Bone marrow (tissue), 2 donors: ENCODE data around the gene TEX261.
"Not testable (repeated sequence)": the region's sequence is repeated elsewhere in the genome, so short reads cannot be mapped to it uniquely, and the experiment has no call there.

Experiments
- DNase-seq, 2 donors: peaks; one replicate each; lab custom pipeline; 2025; lab: John Stamatoyannopoulos, UW

Gene TEX261

DNA sequence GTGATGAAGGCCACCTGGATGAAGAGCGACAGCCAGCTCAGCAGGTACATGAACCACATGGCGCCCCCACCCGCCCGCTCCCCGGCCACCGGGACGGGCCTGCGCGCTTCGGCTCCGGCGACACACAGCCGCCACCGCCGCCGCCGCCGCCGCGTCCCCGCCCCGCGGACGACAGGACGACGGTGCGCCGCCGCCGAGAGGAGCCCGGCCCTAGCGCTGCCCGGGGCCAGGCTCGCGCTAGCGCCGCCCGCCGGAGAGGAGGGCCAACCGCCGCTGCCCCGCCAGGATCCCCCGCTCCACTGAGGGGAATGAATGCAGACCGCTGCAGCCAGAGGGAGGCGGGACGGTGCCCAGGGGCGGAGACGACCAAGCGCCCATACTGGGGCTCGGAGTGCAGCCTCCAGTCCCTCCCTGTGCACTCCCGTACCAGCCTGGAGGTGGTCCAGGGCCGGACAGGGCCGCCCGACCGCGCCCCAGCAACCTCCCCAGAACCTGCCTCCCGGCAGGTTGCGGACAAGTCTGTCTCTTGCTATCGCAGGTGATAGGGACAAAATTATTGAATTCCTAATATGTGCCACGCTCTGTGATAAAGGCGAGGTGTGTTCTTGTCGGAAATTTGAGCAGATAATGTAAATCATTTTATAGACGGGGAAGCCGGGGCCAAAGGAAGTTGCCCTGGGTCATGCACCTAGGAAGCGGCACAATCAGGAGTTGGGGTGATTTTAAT is at the start of gene TEX261:
Gene TEX261, minus strand, starts transcription at position 175 of the 727 bp plus-strand sequence. Its CDS starts 116 bp downstream, at position 59.
- peak; percentile 65 to 71 for DNase-seq

GRCh38 chr2:71043531-71044407 is 49.1 kb upstream of the TEX261 start:
- no peak for DNase-seq

DNA sequence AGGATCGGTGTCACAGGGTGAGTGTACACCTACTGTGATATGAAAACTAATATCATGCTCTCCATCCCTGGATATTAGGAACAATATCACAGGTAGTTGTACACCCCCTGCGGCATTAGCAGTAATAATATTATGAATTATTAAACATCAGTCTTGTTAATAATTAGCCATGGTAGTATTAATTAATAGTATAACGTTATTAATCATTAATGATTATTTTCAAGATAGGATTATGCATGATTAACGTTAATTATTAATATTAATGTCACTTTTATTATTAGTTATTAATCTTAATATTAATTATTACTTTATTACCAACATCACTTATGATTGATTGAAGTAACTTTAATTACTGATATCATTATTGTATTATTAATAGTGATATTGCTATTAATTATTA is 47.6 kb upstream of the TEX261 start:
- DNase-seq, result no peak

GRCh38 chr2:71036296-71036695 is 41.6 kb upstream of the TEX261 start:
- DNase-seq, result not testable (repeated sequence)

DNA sequence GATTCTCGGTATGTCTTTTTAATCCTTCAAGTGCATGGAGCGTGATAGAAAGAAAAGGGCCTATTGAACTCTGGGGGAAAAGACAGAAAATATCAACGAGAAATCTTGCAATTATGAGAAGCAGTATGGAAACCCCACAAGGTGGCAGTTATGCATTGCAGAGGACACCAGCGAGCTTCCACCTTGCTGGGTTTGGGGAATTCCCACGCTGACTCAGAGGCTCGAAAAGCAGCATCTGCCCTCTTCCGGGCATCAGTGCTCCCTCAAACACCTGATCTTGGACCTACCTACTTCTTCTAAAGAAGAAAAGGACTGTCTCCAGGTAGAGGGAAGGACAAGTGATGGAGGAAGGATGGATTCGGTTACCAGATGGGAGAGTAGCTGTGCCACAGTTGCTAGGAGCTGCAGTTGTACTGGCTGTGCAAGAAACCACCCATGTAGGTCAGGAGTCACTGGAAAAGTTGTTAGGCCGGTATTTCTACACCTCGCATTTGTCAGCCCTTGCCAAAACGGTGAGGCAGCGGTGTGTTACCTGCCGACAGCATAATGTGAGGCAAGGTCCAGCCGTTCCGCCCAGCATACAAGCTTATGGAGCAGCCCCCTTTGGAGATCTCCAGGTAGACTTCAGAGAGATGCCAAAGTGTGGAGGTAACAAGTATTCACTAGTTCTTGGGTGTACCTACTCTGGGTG is 29.0 kb upstream of the TEX261 start:
- not testable (repeated sequence) for DNase-seq

- DNase-seq, result not testable (repeated sequence)
Measured at GRCh38 chr2:71021394-71021793, 26.7 kb upstream of the TEX261 start.

GRCh38 chr2:71019989-71020388 is 25.3 kb upstream of the TEX261 start:
- DNase-seq, result not testable (repeated sequence)

GRCh38 chr2:71018625-71019024 is 24.0 kb upstream of the TEX261 start:
- DNase-seq, result no peak

DNA sequence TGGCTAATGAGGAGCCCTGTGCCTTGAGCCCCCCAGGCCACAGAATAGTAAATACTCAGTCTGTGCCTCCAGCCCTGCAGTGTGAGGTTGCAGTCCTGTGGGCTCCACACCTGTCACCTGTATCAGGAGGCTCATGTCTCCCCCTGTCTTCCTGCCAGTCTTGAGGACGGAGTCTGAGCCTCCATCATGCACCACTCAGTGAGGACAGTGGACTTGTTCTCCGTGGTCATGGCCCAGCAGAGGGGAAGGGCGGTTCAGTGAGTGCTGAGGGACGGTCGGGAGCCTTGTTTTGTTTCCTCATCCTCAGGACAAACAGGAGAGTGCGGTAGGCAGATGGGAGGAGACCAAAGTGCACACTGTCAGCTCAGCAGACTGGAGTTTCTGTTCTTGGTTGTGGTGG is 17.1 kb upstream of the TEX261 start:
- DNase-seq, result not testable (repeated sequence)

GRCh38 chr2:71008342-71008741 is 13.7 kb upstream of the TEX261 start:
- no peak for DNase-seq

- no peak for DNase-seq
Measured at GRCh38 chr2:71006955-71007799, 12.5 kb upstream of the TEX261 start.

DNA sequence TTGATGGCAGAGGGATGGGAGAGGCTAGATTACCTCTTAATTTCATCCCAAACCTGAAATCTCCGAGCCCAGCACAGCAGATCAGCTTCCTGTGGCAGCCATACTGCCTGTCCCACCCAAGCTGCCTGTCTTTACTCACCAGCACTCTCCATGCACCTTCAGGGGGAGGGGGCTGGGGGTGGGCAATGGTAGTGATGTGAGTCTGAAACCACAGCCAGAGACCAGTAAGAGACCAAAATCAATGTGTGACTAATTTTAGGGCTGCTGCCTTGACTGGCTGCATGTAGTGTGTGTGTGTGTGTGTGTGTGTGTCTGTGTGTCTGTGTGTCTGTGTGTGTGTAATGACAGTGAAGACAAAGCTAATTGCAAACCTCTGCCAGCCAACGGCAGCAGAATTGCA is 11.7 kb upstream of the TEX261 start:
- no peak for DNase-seq

- no peak for DNase-seq
Measured at GRCh38 chr2:71005271-71006202, 10.9 kb upstream of the TEX261 start.

DNA sequence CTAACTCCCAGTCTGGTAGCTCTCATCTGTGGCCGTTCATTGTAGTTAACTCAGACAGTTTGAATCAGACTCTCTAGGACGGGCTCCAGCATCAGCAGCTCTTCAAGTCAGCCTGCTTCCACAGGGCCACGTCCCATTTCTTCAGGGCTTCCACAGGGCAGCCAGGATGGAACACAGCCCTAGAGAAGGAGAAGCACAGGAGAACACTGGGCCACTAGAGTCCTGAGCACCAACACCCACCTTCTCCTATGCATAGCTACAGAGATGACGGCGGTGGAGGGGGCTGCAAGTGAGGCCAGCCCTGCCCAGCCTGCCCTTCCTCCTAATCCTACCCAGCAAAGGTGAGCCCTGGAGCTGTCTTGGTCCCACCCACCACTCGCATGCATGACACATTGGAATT is 10.2 kb upstream of the TEX261 start:
- DNase-seq, result no peak

- DNase-seq, result no peak
Measured at GRCh38 chr2:71003966-71004755, 9.5 kb upstream of the TEX261 start.

DNA sequence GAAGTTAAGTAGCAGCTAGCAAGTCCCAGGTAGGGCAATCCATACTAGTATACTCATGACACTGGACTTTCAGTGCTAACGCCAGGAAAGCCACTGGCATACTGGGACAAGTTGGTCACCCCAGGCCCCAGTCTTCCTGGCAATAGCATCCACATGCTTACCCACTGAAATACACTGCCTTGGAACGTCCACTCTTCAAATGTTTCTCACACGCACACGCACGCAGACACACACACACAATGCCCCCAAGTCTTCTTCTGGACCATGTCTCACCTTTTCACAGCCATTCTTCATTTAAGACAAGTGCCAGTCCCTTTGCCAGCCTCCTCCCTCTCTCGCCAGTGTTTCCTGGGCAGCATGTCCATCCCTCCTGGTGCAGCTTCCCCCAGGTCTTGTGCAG is 8.7 kb upstream of the TEX261 start:
- no peak for DNase-seq

DNA sequence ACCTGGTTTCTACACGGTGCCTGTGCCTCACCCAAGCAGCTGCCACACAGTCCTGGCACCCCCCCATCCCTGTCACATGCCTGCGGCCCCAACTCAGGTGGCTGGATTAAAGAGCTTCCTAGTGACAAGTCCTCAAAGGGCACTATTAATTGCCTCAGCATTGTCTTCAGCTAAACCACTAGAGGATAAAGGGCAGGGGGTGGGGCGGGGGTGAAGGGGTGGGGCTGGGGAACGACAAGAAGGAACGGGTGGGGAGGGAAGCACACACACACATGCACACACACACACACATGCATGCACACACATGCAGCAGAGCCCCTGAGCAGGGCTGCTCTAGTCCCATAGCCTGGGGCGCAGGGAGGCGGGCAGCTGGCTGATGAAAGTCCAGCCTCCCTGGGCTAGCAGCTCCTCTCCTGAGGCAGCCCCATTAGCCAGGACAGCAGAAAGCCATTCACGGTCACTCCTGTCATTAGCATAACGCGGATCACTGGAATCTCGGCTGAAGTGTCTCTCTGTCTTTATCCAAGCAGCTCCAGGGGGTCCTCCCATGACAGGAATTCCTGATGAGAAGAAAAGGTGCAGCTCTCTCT is 7.4 kb upstream of the TEX261 start:
- no peak for DNase-seq

- DNase-seq, result no peak
Measured at GRCh38 chr2:71001592-71001927, 6.9 kb upstream of the TEX261 start.
